Mesenchymal stem cell (in vitro differentiated cells and primary cell): ENCODE measurements around the gene AKT1.

Experiments
- DNase-seq: peaks from one replicate; pipeline ENCODE4 v3.0.0-alpha.2; 2013
- H2AFZ ChIP-seq: one replicate; pipeline ENCODE4 v1.6.1; 2013; ENCODE audit warnings: low read depth, mild to moderate bottlenecking, control low read depth, inconsistent platforms, low read length, moderate library complexity
- H2AK5ac ChIP-seq: 2 replicates; pipeline ENCODE4 v1.6.1; 2013; ENCODE audit warnings: low read length, moderate library complexity, mild to moderate bottlenecking, inconsistent platforms; ENCODE audit not compliant: severe bottlenecking
- H2BK120ac ChIP-seq: one replicate; pipeline ENCODE4 v1.6.1; 2013; ENCODE audit warnings: low read depth, mild to moderate bottlenecking, inconsistent platforms, low read length, moderate library complexity
- H2BK12ac ChIP-seq, 2 experiments: one replicate each; pipeline ENCODE4 v1.6.1; 2013; ENCODE audit warnings: inconsistent platforms in 2 of 2, low read length in 2 of 2, mild to moderate bottlenecking in 2 of 2, moderate library complexity in 2 of 2, control low read depth in 1 of 2
- H2BK15ac ChIP-seq: one replicate; pipeline ENCODE4 v1.6.1; 2013; ENCODE audit warnings: mild to moderate bottlenecking, low read depth, inconsistent platforms; ENCODE audit not compliant: poor library complexity, severe bottlenecking
- H2BK5ac ChIP-seq: 2 replicates; pipeline ENCODE4 v1.6.1; 2013; ENCODE audit warnings: low read depth, mild to moderate bottlenecking, low read length, control low read depth, inconsistent platforms; ENCODE audit not compliant: poor library complexity, severe bottlenecking
- H3K14ac ChIP-seq, 2 experiments: one replicate each; pipeline ENCODE4 v1.6.1; 2013; ENCODE audit warnings: inconsistent platforms in 2 of 2, low read length in 2 of 2, control low read depth in 1 of 2, mild to moderate bottlenecking in 1 of 2, moderate library complexity in 1 of 2
- H3K18ac ChIP-seq, 2 experiments: one replicate each; pipeline ENCODE4 v1.6.1; 2013; ENCODE audit warnings: inconsistent platforms in 2 of 2, low read length in 2 of 2, control low read depth in 1 of 2, low read depth in 1 of 2, mild to moderate bottlenecking in 1 of 2
- H3K23ac ChIP-seq, 2 experiments: one replicate each; pipeline ENCODE4 v1.6.1; 2013; ENCODE audit warnings: inconsistent platforms in 2 of 2, low read length in 2 of 2, mild to moderate bottlenecking in 2 of 2, moderate library complexity in 2 of 2, control low read depth in 1 of 2
- H3K27ac ChIP-seq: 2 replicates; pipeline ENCODE4 v1.5.1; 2013; ENCODE audit warnings: mild to moderate bottlenecking, moderate library complexity, low read length, control low read depth, inconsistent platforms; ENCODE audit not compliant: poor library complexity, severe bottlenecking
- H3K27me3 ChIP-seq, 2 experiments: 2 replicates each; pipeline versions ENCODE4 v1.6.1 to v1.7.0; 2013; ENCODE audit warnings: low read length in 2 of 2, mild to moderate bottlenecking in 2 of 2, moderate library complexity in 2 of 2, control low read depth in 1 of 2, inconsistent platforms in 1 of 2; ENCODE audit not compliant: control insufficient read depth in 1 of 2, insufficient read depth in 1 of 2
- H3K36me3 ChIP-seq, 2 experiments: 2 replicates each; pipeline versions ENCODE4 v1.6.1 to v1.7.0; 2013; ENCODE audit warnings: low read length in 2 of 2, control low read depth in 1 of 2, inconsistent platforms in 1 of 2, low read depth in 1 of 2, mild to moderate bottlenecking in 1 of 2; ENCODE audit not compliant: insufficient read depth in 2 of 2, control insufficient read depth in 1 of 2
- H3K4ac ChIP-seq, 2 experiments: one replicate each; pipeline ENCODE4 v1.6.1; 2013; ENCODE audit warnings: inconsistent platforms in 2 of 2, low read length in 2 of 2, mild to moderate bottlenecking in 2 of 2, moderate library complexity in 2 of 2, control low read depth in 1 of 2, low read depth in 1 of 2
- H3K4me1 ChIP-seq: 2 replicates; pipeline ENCODE4 v1.6.1; 2013; ENCODE audit warnings: low read depth, low read length, control low read depth; ENCODE audit not compliant: control insufficient read depth, insufficient read depth
- H3K4me2 ChIP-seq: 2 replicates; pipeline ENCODE4 v1.6.1; 2013; ENCODE audit warnings: low read length, mild to moderate bottlenecking, inconsistent platforms; ENCODE audit not compliant: poor library complexity, severe bottlenecking
- H3K4me3 ChIP-seq, 2 experiments: 2 replicates each; pipeline versions ENCODE4 v1.5.1 to v1.7.0; 2013; ENCODE audit warnings: low read length in 2 of 2, mild to moderate bottlenecking in 2 of 2, control low read depth in 1 of 2, low read depth in 1 of 2; ENCODE audit not compliant: insufficient read depth in 1 of 2
- H3K79me1 ChIP-seq: replicated peaks from 2 replicates; pipeline ENCODE4 v1.6.1; 2013; ENCODE audit warnings: mild to moderate bottlenecking, control low read depth, low read length, inconsistent platforms; ENCODE audit not compliant: poor library complexity, severe bottlenecking
- H3K9ac ChIP-seq: 2 replicates; pipeline ENCODE4 v1.7.0; 2013; ENCODE audit warnings: mild to moderate bottlenecking, low read length, moderate library complexity
- H3K9me3 ChIP-seq: 2 replicates; pipeline ENCODE4 v1.7.0; 2013; ENCODE audit warnings: mild to moderate bottlenecking, low read length; ENCODE audit not compliant: control insufficient read depth
- H4K8ac ChIP-seq: one replicate; pipeline ENCODE4 v1.6.1; 2013; ENCODE audit warnings: inconsistent platforms, mild to moderate bottlenecking, low read length, moderate library complexity
- H4K91ac ChIP-seq: one replicate; pipeline ENCODE4 v1.6.1; 2013; ENCODE audit warnings: mild to moderate bottlenecking, low read length, inconsistent platforms
- WGBS: methylation state at CpG from one replicate; pipeline ENCODE4 v1.1.7; 2013; ENCODE audit warnings: mixed read lengths; 5-methylcytosine and 5-hydroxymethylcytosine counted together

The AKT1 gene

GRCh38 chr14:104746071-104746545 lies 49.4 kb downstream of the AKT1 start:
- no peak overlapping the region for H4K8ac ChIP-seq
- WGBS: 85% methylated on average over 13 of the region's 13 CpGs

GRCh38 chr14:104745431-104745830 lies 50.1 kb downstream of the AKT1 start:
- H3K27ac ChIP-seq: no peak overlapping the region
- no peak overlapping the region for H2BK15ac ChIP-seq
- H3K14ac ChIP-seq: no peak overlapping the region
- H2AK5ac ChIP-seq: no peak overlapping the region
- WGBS: 96% methylated on average over 9 of the region's 9 CpGs
- H3K79me1 ChIP-seq: no peaks in the 10 kb centered on the region
- no peak overlapping the region for H3K23ac ChIP-seq
- no peak overlapping the region for H3K4ac ChIP-seq
- H2BK5ac ChIP-seq: no peak overlapping the region
- peaks cover 0 to 20% of the 10 kb centered on the region in 2 experiments for H3K36me3 ChIP-seq
- no peak overlapping the region for H3K9ac ChIP-seq
- H3K27me3 ChIP-seq: no peaks in the 10 kb centered on the region
- DNase-seq: no peak
- no peak overlapping the region for H4K8ac ChIP-seq
- H2BK12ac ChIP-seq: peak overlapping the region in 1 of 2 experiments; percentile 15
- H2BK120ac ChIP-seq: no peak overlapping the region
- H4K91ac ChIP-seq: no peak overlapping the region
- H2AFZ ChIP-seq: no peak overlapping the region
- no peak overlapping the region for H3K4me3 ChIP-seq
- H3K4me1 ChIP-seq: peaks cover 23% of the 10 kb centered on the region
- no peaks in the 10 kb centered on the region for H3K9me3 ChIP-seq
- no peak overlapping the region for H3K18ac ChIP-seq
- H3K4me2 ChIP-seq: no peak overlapping the region

More at GRCh38 chr14:104746071-104746545, 49.4 kb downstream of the AKT1 start:
- Histone ChIP-seq H2BK15ac (no peak overlapping the region), H3K9ac (peak overlapping the region; percentile 72), H2AFZ (no peak overlapping the region), H3K27me3 (no peaks in the 10 kb centered on the region), H3K18ac (peak overlapping the region; percentile 14 to 61), H3K4me3 (peak overlapping the region in 1 of 2 experiments; percentile 34), H3K79me1 (no peaks in the 10 kb centered on the region), H3K27ac (no peak overlapping the region), H2BK5ac (no peak overlapping the region), H3K4me1 (peaks cover 24% of the 10 kb centered on the region), H3K14ac (no peak overlapping the region), H3K4ac (no peak overlapping the region), H3K23ac (no peak overlapping the region), H3K9me3 (no peaks in the 10 kb centered on the region), H2BK120ac (no peak overlapping the region), H2BK12ac (no peak overlapping the region), H3K4me2 (no peak overlapping the region), H2AK5ac (no peak overlapping the region), H4K91ac (no peak overlapping the region), H3K36me3 (peaks cover 0 to 16% of the 10 kb centered on the region in 2 experiments)
- DNase-seq: no peak

- Histone ChIP-seq H3K36me3 (peaks cover 0 to 24% of the 10 kb centered on the region in 2 experiments), H2BK5ac (no peak overlapping the region), H3K27me3 (no peaks in the 10 kb centered on the region), H2BK15ac (no peak overlapping the region), H3K4me1 (peaks cover 16% of the 10 kb centered on the region), H3K79me1 (no peaks in the 10 kb centered on the region), H2BK120ac (no peak overlapping the region), H3K23ac (no peak overlapping the region), H3K18ac (no peak overlapping the region), H3K4ac (no peak overlapping the region), H4K8ac (no peak overlapping the region), H3K9ac (no peak overlapping the region), H3K14ac (no peak overlapping the region), H3K9me3 (no peaks in the 10 kb centered on the region), H2BK12ac (no peak overlapping the region), H2AK5ac (no peak overlapping the region), H2AFZ (no peak overlapping the region), H3K4me2 (no peak overlapping the region), H4K91ac (no peak overlapping the region), H3K27ac (no peak overlapping the region), H3K4me3 (no peak overlapping the region)
- WGBS: 91% methylated on average over 10 of the region's 10 CpGs
- no peak for DNase-seq
Observed at GRCh38 chr14:104744484-104744883, 51.1 kb downstream of the AKT1 start.

- no peak overlapping the region for H3K4me3 ChIP-seq
- DNase-seq: no peak
Observed at GRCh38 chr14:104743461-104744380, 51.8 kb downstream of the AKT1 start.

More at GRCh38 chr14:104743461-104744380, 51.8 kb downstream of the AKT1 start:
- H2BK120ac ChIP-seq: no peak overlapping the region
- H2AK5ac ChIP-seq: no peak overlapping the region
- no peak overlapping the region for H3K18ac ChIP-seq
- H2AFZ ChIP-seq: no peak overlapping the region
- H2BK12ac ChIP-seq: no peak overlapping the region
- H3K23ac ChIP-seq: no peak overlapping the region
- H3K4me2 ChIP-seq: no peak overlapping the region
- H4K8ac ChIP-seq: no peak overlapping the region
- H2BK5ac ChIP-seq: no peak overlapping the region
- H3K36me3 ChIP-seq: peaks cover 0 to 24% of the 10 kb centered on the region in 2 experiments
- H4K91ac ChIP-seq: no peak overlapping the region
- no peak overlapping the region for H3K4ac ChIP-seq
- H3K27me3 ChIP-seq: peaks cover under 1 to 5% of the 10 kb centered on the region in 2 experiments
- no peak overlapping the region for H3K27ac ChIP-seq
- peaks cover 8% of the 10 kb centered on the region for H3K4me1 ChIP-seq
- H3K9me3 ChIP-seq: no peaks in the 10 kb centered on the region
- WGBS: 84% methylated on average over 28 of the region's 28 CpGs
- H3K14ac ChIP-seq: no peak overlapping the region
- H2BK15ac ChIP-seq: no peak overlapping the region
- H3K79me1 ChIP-seq: no peaks in the 10 kb centered on the region
- no peak overlapping the region for H3K9ac ChIP-seq
